GM12878 (cell line): ENCODE results near the gene PLXNC1. TPM values are rescaled to one million over a fixed set of nuclear protein-coding genes. Genes with fewer than 3 reads are reported as not detected.
A peak's percentile ranks its signal among the peaks of the same experiment; 100 is the strongest.

Experiments used
- ELK1 ChIP-seq: IDR thresholded peaks from 2 replicates; pipeline ENCODE4 v1.6.1; 2012; ENCODE audit warnings: low read depth, low read length, improper control_type of control experiment
- FOXM1 ChIP-seq: IDR thresholded peaks from 2 replicates; pipeline ENCODE4 v1.6.1; 2012; ENCODE audit warnings: low read depth, mild to moderate bottlenecking, inconsistent platforms, low read length, moderate library complexity
- MYB ChIP-seq: fragments of 150-350 bp; IDR thresholded peaks from 2 replicates; pipeline ENCODE4 v1.6.1; 2014; ENCODE audit warnings: mild to moderate bottlenecking, low read depth, low read length, borderline replicate concordance
- NFIC ChIP-seq: IDR thresholded peaks from 2 replicates; pipeline ENCODE4 v1.6.1; 2012; ENCODE audit warnings: low read depth, mild to moderate bottlenecking, inconsistent platforms, low read length, moderate library complexity
- NRF1 ChIP-seq: conservative IDR thresholded peaks from 2 replicates; pipeline ENCODE4 v1.6.1; 2011; ENCODE audit warnings: mild to moderate bottlenecking, low read depth, low read length, improper control_type of control experiment
- RBBP5 ChIP-seq: fragments of 200-600 bp; sonication (generic); conservative IDR thresholded peaks from 2 replicates; pipeline ENCODE4 v1.6.1; 2016
- RELB ChIP-seq: fragments of 450-650 bp; IDR thresholded peaks from 2 replicates; pipeline ENCODE4 v1.6.1; 2017; ENCODE audit warnings: low read depth, mild to moderate bottlenecking, moderate library complexity
- STAT3 ChIP-seq: IDR thresholded peaks from 2 replicates; pipeline ENCODE4 v1.6.1; 2011; ENCODE audit warnings: low read depth, low read length, improper control_type of control experiment
- TCF3 ChIP-seq: IDR thresholded peaks from 2 replicates; pipeline ENCODE4 v1.6.1; 2012; ENCODE audit warnings: low read depth, mild to moderate bottlenecking, low read length, borderline replicate concordance; ENCODE audit not compliant: insufficient read depth
- YY1 ChIP-seq: IDR thresholded peaks from 2 replicates; pipeline ENCODE4 v1.6.1; 2011; ENCODE audit warnings: low read depth, mild to moderate bottlenecking, low read length
- ZNF24 ChIP-seq: fragments of 450-650 bp; IDR thresholded peaks from 2 replicates; pipeline ENCODE4 v1.6.1; 2017; ENCODE audit warnings: antibody characterized with exemption, mild to moderate bottlenecking
- ZZZ3 ChIP-seq: IDR thresholded peaks from 2 replicates; pipeline ENCODE4 v1.6.1; 2011; ENCODE audit warnings: low read depth; ENCODE audit not compliant: control insufficient read depth, insufficient read length
- polyA plus RNA-seq, 11 experiments: library from polyadenylated mRNA; depleted of rRNA in 4 of 11; unstranded in 6 of 11; stranded (reverse) in 5 of 11; fragments of >200 nt; fragmentation: Nextera tagmentation in 4 of 11; fragmentation: Illumina TruSeq in 1 of 11; extraction: Ambion mirVana in 4 of 11; extraction: Trizol in 1 of 11; gene quantifications; 1 replicate in 1 of 11; 2 replicates in 10 of 11; pipeline versions ENCODE4 v1.2.1 to v1.2.3, GENCODE V29; 2011 to 2016; ENCODE audit warnings: inconsistent platforms in 2 of 11, missing spikeins in 2 of 11, low read depth in 1 of 11
- total RNA-seq, 4 experiments: library from RNA; depleted of rRNA in 3 of 4; stranded (reverse); fragments of >200 nt in 3 of 4; fragmentation: Illumina TruSeq in 1 of 4; extraction: Trizol in 1 of 4; gene quantifications; 2 replicates each; pipeline versions ENCODE4 v1.2.1 to v1.2.3, GENCODE V29; 2013 to 2021
- TF ChIP-seq, protein P1 (sequence below): fragments of 450-650 bp; IDR thresholded peaks from 2 replicates; pipeline ENCODE4 v1.6.1; 2016; ENCODE audit warnings: mild to moderate bottlenecking
- TF ChIP-seq, protein P2 (sequence below): fragments of 450-650 bp; IDR thresholded peaks from 2 replicates; pipeline ENCODE4 v1.6.1; 2016; ENCODE audit warnings: mild to moderate bottlenecking, moderate library complexity, borderline replicate concordance

PLXNC1 gene
- total and polyA plus RNA-seq, 10 of the 15 experiments (the other 5 are each of a cell fraction or from before 2014, with no cell fraction given) = 5.2 to 41.2 (median 24.6) TPM

- no peak for TF ChIP-seq NRF1
- peak; percentile 77; the same call in 1 of the 2 replicates for TF ChIP-seq FOXM1
- TF ChIP-seq, protein P1, sequence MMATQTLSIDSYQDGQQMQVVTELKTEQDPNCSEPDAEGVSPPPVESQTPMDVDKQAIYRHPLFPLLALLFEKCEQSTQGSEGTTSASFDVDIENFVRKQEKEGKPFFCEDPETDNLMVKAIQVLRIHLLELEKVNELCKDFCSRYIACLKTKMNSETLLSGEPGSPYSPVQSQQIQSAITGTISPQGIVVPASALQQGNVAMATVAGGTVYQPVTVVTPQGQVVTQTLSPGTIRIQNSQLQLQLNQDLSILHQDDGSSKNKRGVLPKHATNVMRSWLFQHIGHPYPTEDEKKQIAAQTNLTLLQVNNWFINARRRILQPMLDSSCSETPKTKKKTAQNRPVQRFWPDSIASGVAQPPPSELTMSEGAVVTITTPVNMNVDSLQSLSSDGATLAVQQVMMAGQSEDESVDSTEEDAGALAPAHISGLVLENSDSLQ = no peak
- TF ChIP-seq STAT3 = no peak
- no peak for TF ChIP-seq ZZZ3
- TF ChIP-seq ELK1 = no peak
- TF ChIP-seq MYB = no peak
- TF ChIP-seq, protein P2, sequence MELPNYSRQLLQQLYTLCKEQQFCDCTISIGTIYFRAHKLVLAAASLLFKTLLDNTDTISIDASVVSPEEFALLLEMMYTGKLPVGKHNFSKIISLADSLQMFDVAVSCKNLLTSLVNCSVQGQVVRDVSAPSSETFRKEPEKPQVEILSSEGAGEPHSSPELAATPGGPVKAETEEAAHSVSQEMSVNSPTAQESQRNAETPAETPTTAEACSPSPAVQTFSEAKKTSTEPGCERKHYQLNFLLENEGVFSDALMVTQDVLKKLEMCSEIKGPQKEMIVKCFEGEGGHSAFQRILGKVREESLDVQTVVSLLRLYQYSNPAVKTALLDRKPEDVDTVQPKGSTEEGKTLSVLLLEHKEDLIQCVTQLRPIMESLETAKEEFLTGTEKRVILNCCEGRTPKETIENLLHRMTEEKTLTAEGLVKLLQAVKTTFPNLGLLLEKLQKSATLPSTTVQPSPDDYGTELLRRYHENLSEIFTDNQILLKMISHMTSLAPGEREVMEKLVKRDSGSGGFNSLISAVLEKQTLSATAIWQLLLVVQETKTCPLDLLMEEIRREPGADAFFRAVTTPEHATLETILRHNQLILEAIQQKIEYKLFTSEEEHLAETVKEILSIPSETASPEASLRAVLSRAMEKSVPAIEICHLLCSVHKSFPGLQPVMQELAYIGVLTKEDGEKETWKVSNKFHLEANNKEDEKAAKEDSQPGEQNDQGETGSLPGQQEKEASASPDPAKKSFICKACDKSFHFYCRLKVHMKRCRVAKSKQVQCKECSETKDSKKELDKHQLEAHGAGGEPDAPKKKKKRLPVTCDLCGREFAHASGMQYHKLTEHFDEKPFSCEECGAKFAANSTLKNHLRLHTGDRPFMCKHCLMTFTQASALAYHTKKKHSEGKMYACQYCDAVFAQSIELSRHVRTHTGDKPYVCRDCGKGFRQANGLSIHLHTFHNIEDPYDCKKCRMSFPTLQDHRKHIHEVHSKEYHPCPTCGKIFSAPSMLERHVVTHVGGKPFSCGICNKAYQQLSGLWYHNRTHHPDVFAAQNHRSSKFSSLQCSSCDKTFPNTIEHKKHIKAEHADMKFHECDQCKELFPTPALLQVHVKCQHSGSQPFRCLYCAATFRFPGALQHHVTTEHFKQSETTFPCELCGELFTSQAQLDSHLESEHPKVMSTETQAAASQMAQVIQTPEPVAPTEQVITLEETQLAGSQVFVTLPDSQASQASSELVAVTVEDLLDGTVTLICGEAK = no peak
- TF ChIP-seq RBBP5 = no peak
- TF ChIP-seq RELB = no peak
- no peak for TF ChIP-seq TCF3
- no peak for TF ChIP-seq ZNF24
- no peak for TF ChIP-seq YY1
- TF ChIP-seq NFIC = peak; percentile 93
Measured at GRCh38 chr12:94309373-94309772, 161.0 kb downstream of the PLXNC1 start (continued).
